SK-N-SH treated with all-trans-retinoic acid at 6 μM for 48 hours (cell line): ENCODE results near the gene GATAD1.

Source experiments
- ATAC-seq: fragments of 200-7000 bp; cut with Tn5 transposase; 3 replicates; pipeline ENCODE4 v1.9.1; 2020; ENCODE audit warnings: mild to moderate bottlenecking, moderate library complexity
- ARNTL ChIP-seq: fragments of 450-650 bp; formaldehyde crosslinking; IDR thresholded peaks from 2 replicates; pipeline ENCODE4 v1.5.0; 2020; ENCODE audit warnings: low read depth, mild to moderate bottlenecking, moderate library complexity, borderline replicate concordance
- CSDC2 ChIP-seq: fragments of 250-450 bp; sonication (Bioruptor Pico); IDR thresholded peaks from 2 replicates; pipeline ENCODE4 v1.5.0; 2020; ENCODE audit warnings: mild to moderate bottlenecking, moderate library complexity
- ESRRG ChIP-seq: fragments of 250-450 bp; sonication (Bioruptor Pico); IDR thresholded peaks from 2 replicates; pipeline ENCODE4 v1.6.1; 2021; ENCODE audit warnings: mild to moderate bottlenecking
- GLIS3 ChIP-seq: fragments of 250-450 bp; sonication (Bioruptor Pico); IDR thresholded peaks from 2 replicates; pipeline ENCODE4 v1.5.0; 2020; ENCODE audit warnings: mild to moderate bottlenecking, moderate library complexity
- OSR1 ChIP-seq: fragments of 250-450 bp; sonication (Bioruptor Pico); IDR thresholded peaks from 2 replicates; pipeline ENCODE4 v1.8.0; 2022; ENCODE audit warnings: moderate library complexity, mild to moderate bottlenecking, inconsistent platforms
- PPARA ChIP-seq: fragments of 250-450 bp; sonication (Bioruptor Pico); IDR thresholded peaks from 2 replicates; pipeline ENCODE4 v1.5.0; 2020; ENCODE audit warnings: mild to moderate bottlenecking, borderline replicate concordance
- SNAI2 ChIP-seq: fragments of 250-450 bp; sonication (Bioruptor Pico); IDR thresholded peaks from 2 replicates; pipeline ENCODE4 v1.5.0; 2020; ENCODE audit warnings: mild to moderate bottlenecking, moderate library complexity
- TOX ChIP-seq: fragments of 250-450 bp; sonication (Bioruptor Pico); IDR thresholded peaks from 2 replicates; pipeline ENCODE4 v1.8.0; 2021; ENCODE audit warnings: mild to moderate bottlenecking, moderate library complexity, borderline replicate concordance
- ZC3H10 ChIP-seq: fragments of 250-450 bp; sonication (Bioruptor Pico); IDR thresholded peaks from 2 replicates; pipeline ENCODE4 v1.5.1; 2021; ENCODE audit warnings: mild to moderate bottlenecking, moderate library complexity
- ZFP3 ChIP-seq: fragments of 250-450 bp; sonication (Bioruptor Pico); IDR thresholded peaks from 2 replicates; pipeline ENCODE4 v1.5.0; 2020; ENCODE audit warnings: mild to moderate bottlenecking, moderate library complexity
- ZFP30 ChIP-seq: fragments of 450-650 bp; formaldehyde crosslinking; IDR thresholded peaks from 2 replicates; pipeline ENCODE4 v1.5.0; 2022; ENCODE audit warnings: mild to moderate bottlenecking, moderate library complexity
- ZNF70 ChIP-seq: fragments of 450-650 bp; formaldehyde crosslinking; IDR thresholded peaks from 2 replicates; pipeline ENCODE4 v1.5.0; 2020; ENCODE audit warnings: mild to moderate bottlenecking, moderate library complexity
- ZNF8 ChIP-seq: fragments of 450-650 bp; formaldehyde crosslinking; IDR thresholded peaks from 2 replicates; pipeline ENCODE4 v1.5.0; 2020; ENCODE audit warnings: mild to moderate bottlenecking, moderate library complexity
- TF ChIP-seq, protein P1 (sequence below): fragments of 250-450 bp; sonication (Bioruptor Pico); IDR thresholded peaks from 2 replicates; pipeline ENCODE4 v1.5.0; 2020; ENCODE audit warnings: mild to moderate bottlenecking, moderate library complexity
- TF ChIP-seq, protein P2 (sequence below): fragments of 250-450 bp; sonication (Bioruptor Pico); IDR thresholded peaks from 2 replicates; pipeline ENCODE4 v1.8.0; 2020; ENCODE audit warnings: mild to moderate bottlenecking, moderate library complexity, borderline replicate concordance
- TF ChIP-seq, protein P3 (sequence below): fragments of 250-450 bp; sonication (Bioruptor Pico); IDR thresholded peaks from 2 replicates; pipeline ENCODE4 v1.8.0; 2021; ENCODE audit warnings: low read depth, mild to moderate bottlenecking, moderate library complexity, borderline replicate concordance

The GATAD1 gene, protein sequence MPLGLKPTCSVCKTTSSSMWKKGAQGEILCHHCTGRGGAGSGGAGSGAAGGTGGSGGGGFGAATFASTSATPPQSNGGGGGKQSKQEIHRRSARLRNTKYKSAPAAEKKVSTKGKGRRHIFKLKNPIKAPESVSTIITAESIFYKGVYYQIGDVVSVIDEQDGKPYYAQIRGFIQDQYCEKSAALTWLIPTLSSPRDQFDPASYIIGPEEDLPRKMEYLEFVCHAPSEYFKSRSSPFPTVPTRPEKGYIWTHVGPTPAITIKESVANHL

DNA sequence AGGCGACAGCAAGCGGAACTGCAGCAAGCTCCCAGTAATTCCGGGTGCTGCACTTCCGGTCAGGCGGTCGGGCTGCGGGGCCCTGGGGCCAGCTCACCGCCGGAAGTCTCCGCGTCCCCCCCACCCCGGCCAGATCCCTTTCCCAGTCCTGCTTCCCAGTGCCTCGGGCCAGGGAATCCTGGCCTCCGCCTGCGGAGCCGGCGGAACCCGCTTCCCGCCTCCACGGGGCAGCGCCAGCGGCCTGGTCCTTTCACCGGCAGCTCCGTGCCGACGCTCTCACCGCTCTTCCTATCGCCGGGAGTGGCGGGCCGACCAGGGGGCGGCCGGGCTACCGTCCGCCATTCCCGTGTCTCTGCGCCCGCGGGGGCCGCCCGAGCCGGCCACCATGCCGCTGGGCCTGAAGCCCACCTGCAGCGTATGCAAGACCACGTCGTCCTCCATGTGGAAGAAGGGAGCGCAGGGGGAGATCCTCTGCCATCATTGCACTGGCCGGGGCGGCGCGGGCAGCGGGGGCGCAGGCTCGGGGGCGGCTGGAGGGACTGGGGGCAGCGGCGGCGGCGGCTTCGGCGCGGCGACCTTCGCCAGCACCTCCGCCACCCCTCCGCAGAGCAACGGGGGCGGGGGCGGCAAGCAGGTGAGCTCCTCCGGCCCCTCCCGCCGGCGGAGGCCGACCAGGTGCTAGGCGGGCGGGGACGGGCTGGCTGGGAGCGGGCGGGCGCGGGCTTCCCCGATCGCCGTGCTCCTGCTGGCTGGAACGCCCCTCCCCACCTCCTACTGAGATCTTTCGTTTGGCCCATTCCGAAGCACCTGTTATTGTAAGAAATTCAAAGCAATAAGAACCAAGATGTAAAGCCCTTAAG is at the start of gene GATAD1:
Gene GATAD1, plus strand, starts transcription at position 138 of the 860 bp plus-strand sequence. Its CDS starts 248 bp downstream, at position 386.
- peak; percentile 96 for ATAC-seq
- TF ChIP-seq, protein P1, sequence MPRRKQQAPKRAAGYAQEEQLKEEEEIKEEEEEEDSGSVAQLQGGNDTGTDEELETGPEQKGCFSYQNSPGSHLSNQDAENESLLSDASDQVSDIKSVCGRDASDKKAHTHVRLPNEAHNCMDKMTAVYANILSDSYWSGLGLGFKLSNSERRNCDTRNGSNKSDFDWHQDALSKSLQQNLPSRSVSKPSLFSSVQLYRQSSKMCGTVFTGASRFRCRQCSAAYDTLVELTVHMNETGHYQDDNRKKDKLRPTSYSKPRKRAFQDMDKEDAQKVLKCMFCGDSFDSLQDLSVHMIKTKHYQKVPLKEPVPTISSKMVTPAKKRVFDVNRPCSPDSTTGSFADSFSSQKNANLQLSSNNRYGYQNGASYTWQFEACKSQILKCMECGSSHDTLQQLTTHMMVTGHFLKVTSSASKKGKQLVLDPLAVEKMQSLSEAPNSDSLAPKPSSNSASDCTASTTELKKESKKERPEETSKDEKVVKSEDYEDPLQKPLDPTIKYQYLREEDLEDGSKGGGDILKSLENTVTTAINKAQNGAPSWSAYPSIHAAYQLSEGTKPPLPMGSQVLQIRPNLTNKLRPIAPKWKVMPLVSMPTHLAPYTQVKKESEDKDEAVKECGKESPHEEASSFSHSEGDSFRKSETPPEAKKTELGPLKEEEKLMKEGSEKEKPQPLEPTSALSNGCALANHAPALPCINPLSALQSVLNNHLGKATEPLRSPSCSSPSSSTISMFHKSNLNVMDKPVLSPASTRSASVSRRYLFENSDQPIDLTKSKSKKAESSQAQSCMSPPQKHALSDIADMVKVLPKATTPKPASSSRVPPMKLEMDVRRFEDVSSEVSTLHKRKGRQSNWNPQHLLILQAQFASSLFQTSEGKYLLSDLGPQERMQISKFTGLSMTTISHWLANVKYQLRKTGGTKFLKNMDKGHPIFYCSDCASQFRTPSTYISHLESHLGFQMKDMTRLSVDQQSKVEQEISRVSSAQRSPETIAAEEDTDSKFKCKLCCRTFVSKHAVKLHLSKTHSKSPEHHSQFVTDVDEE (CRISPR knock-in tag) = peak; percentile 48
- TF ChIP-seq ZFP3 (CRISPR knock-in tag) = peak; percentile 50; the same call in 1 of the 2 replicates
- TF ChIP-seq, protein P2, sequence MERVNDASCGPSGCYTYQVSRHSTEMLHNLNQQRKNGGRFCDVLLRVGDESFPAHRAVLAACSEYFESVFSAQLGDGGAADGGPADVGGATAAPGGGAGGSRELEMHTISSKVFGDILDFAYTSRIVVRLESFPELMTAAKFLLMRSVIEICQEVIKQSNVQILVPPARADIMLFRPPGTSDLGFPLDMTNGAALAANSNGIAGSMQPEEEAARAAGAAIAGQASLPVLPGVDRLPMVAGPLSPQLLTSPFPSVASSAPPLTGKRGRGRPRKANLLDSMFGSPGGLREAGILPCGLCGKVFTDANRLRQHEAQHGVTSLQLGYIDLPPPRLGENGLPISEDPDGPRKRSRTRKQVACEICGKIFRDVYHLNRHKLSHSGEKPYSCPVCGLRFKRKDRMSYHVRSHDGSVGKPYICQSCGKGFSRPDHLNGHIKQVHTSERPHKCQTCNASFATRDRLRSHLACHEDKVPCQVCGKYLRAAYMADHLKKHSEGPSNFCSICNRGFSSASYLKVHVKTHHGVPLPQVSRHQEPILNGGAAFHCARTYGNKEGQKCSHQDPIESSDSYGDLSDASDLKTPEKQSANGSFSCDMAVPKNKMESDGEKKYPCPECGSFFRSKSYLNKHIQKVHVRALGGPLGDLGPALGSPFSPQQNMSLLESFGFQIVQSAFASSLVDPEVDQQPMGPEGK (CRISPR knock-in tag) = peak; percentile 94; the same call in 1 of the 2 replicates
- TF ChIP-seq OSR1 (CRISPR knock-in tag) = no peak

DNA sequence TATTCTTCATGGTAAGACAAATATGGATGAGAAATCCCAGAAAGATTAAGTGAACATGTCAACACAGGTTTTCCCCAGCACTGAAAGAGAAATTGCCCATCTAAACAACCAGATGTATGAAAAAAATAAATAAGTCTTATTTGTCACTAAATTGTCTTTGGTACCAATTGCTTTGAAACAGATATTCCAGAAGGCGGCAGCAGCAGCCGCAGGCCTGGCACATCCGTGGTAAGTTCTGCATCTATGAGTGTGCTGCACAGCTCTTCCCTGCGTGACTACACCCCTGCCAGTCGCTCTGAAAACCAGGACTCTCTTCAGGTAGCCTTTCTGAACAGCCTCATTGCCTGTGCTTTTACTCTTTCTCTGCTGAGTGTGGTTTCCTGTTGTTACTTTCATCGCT is 49.7 kb upstream of the GATAD1 start:
- no peak for ATAC-seq
- TF ChIP-seq PPARA (CRISPR knock-in tag) = no peak
- no peak for TF ChIP-seq OSR1 (CRISPR knock-in tag)
- TF ChIP-seq SNAI2 (CRISPR knock-in tag) = no peak
- TF ChIP-seq ZFP30 = no peak
- no peak for TF ChIP-seq GLIS3
- TF ChIP-seq ESRRG (CRISPR knock-in tag) = no peak

DNA sequence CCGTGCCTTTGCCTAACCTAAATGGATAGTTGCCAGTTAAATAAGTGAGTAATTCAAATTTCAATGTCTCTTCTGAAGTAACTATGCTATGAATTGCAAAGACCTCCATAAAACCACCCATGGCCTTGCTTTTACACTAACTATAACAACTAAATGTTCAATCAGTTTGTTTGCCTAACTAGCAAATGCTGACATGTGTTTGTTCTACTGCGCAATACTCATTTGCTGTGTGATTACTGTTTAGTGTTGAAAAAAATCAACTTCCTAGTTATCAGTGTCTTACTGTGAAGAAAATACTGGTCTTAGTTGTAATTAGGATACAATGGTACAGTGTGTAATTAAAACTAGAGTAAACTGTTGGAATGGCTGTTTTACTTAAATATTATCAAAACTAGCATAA is 47.3 kb upstream of the GATAD1 start:
- no peak for ATAC-seq
- no peak for TF ChIP-seq TOX
- TF ChIP-seq CSDC2 (CRISPR knock-in tag) = no peak
- no peak for TF ChIP-seq PPARA (CRISPR knock-in tag)
- TF ChIP-seq, protein P2 (CRISPR knock-in tag) = no peak
- TF ChIP-seq ESRRG (CRISPR knock-in tag) = no peak
- no peak for TF ChIP-seq ZFP3 (CRISPR knock-in tag)
- no peak for TF ChIP-seq ARNTL (CRISPR knock-in tag)
- TF ChIP-seq ZNF8 (CRISPR knock-in tag) = no peak

DNA sequence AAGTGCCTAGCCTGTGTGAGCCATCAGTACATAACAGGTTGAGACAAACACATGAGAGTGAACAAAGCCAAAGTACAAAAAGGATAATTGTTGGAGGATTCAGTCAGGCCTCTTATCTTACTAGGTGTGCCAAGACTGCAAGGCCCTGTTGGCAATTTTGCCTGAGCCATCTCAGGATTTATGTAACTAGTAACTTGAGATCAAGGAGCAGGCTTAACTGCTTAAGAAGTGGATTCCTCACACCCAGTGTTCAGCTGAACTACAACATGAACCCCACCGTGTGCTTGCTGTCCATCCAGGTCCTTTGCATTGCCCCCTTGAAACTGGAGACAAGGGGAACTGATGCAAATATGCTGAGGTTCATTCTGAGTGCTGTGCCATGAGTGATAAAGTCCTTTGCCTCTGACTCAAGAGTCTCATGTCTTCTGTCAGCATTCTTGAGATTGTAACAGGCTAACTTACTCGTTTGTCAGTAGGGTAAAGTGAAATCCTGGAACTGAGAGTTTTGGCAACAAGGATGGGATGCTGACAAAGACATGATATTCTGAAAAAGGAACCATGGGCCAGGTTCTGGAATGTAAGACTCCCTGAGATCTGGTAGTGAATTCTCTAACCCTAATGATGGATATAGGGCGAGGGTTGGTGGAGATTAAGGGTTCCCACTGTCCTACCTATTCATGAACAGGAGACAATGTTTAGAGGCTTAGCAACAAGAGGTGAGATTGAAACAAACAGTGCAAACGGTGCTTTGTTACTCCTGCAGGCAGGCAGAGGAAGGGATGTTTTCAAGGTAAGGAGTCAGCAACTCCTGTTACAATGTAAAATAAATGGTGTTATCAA is 44.1 kb upstream of the GATAD1 start:
- ATAC-seq = peak; percentile 48

More for the DNA sequence above, 44.1 kb upstream of the GATAD1 start:
- no peak for TF ChIP-seq GLIS3
- no peak for TF ChIP-seq ARNTL (CRISPR knock-in tag)
- TF ChIP-seq PPARA (CRISPR knock-in tag) = no peak
- TF ChIP-seq ZFP3 (CRISPR knock-in tag) = no peak
- TF ChIP-seq, protein P3, sequence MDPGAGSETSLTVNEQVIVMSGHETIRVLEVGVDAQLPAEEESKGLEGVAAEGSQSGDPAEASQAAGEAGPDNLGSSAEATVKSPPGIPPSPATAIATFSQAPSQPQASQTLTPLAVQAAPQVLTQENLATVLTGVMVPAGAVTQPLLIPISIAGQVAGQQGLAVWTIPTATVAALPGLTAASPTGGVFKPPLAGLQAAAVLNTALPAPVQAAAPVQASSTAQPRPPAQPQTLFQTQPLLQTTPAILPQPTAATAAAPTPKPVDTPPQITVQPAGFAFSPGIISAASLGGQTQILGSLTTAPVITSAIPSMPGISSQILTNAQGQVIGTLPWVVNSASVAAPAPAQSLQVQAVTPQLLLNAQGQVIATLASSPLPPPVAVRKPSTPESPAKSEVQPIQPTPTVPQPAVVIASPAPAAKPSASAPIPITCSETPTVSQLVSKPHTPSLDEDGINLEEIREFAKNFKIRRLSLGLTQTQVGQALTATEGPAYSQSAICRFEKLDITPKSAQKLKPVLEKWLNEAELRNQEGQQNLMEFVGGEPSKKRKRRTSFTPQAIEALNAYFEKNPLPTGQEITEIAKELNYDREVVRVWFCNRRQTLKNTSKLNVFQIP (CRISPR knock-in tag) = no peak
- no peak for TF ChIP-seq TOX
- no peak for TF ChIP-seq ZNF70 (CRISPR knock-in tag)
- TF ChIP-seq ZC3H10 (CRISPR knock-in tag) = no peak
- TF ChIP-seq, protein P1 (CRISPR knock-in tag) = no peak
- TF ChIP-seq ZNF8 (CRISPR knock-in tag) = no peak
